Vagina (tissue), 2 donors: ENCODE measurements around the gene TMPRSS13.

Source experiments
- POLR2A ChIP-seq, 2 donors: fragments of 450-650 bp; IDR thresholded peaks; one replicate each; pipeline ENCODE4 v1.6.1; 2017; ENCODE audit warnings: antibody characterized with exemption in 2 of 2, mild to moderate bottlenecking in 2 of 2, moderate library complexity in 2 of 2
- POLR2AphosphoS5 ChIP-seq, 2 donors: sonication (generic); formaldehyde crosslinking; IDR thresholded peaks; one replicate each; pipeline ENCODE4 v1.9.0; 2017; ENCODE audit warnings: antibody characterized with exemption in 2 of 2, mild to moderate bottlenecking in 2 of 2, low read depth in 1 of 2; ENCODE audit not compliant: insufficient read depth in 1 of 2
- TF ChIP-seq, protein P1 (sequence below), 3 experiments: fragments of 450-650 bp in 2 of 3; fragments of 200-600 bp in 1 of 3; sonication (generic) in 1 of 3; IDR thresholded peaks; one replicate each; pipeline ENCODE4 v1.5.1; 2017 to 2019; ENCODE audit warnings: antibody characterized with exemption in 3 of 3, mild to moderate bottlenecking in 2 of 3, moderate library complexity in 2 of 3

DNA sequence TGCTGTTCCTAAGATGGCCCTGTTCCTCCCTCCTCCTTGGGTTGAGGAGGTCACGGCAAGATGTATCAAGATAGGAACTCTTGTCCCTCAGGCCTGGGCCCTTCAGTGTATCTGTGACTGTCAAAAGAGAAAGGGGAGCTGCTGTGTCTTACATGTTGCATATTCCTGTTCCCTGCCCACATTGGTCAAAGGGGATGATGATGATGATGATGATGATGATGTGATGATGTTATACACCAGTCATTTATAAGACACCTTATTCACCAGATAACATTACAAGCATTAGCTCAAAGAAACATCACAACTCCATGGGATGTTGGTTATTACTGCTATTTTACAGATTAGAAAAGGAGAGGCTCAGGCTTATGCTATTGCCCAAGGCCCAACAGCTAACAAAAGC lies 66.4 kb downstream of the TMPRSS13 start:
- TF ChIP-seq, protein P1, sequence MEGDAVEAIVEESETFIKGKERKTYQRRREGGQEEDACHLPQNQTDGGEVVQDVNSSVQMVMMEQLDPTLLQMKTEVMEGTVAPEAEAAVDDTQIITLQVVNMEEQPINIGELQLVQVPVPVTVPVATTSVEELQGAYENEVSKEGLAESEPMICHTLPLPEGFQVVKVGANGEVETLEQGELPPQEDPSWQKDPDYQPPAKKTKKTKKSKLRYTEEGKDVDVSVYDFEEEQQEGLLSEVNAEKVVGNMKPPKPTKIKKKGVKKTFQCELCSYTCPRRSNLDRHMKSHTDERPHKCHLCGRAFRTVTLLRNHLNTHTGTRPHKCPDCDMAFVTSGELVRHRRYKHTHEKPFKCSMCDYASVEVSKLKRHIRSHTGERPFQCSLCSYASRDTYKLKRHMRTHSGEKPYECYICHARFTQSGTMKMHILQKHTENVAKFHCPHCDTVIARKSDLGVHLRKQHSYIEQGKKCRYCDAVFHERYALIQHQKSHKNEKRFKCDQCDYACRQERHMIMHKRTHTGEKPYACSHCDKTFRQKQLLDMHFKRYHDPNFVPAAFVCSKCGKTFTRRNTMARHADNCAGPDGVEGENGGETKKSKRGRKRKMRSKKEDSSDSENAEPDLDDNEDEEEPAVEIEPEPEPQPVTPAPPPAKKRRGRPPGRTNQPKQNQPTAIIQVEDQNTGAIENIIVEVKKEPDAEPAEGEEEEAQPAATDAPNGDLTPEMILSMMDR (IDR thresholded peaks at IDR 0.05), result no peak
- TF ChIP-seq POLR2AphosphoS5 (IDR thresholded peaks at IDR 0.05; ENCODE audit: insufficient read depth in 1 of 2, low read depth in 1 of 2), result no peak
- TF ChIP-seq POLR2A (IDR thresholded peaks at IDR 0.05), result no peak
